H9 (cell line): Measurements from ENCODE around the gene ITIH5. TPM values are rescaled to one million over a fixed set of nuclear protein-coding genes. Genes with fewer than 3 reads are reported as not detected.

Experiments
- DNase-seq: peaks from one replicate; pipeline ENCODE4 v3.0.0-alpha.2; 2017
- H2AFZ ChIP-seq: one replicate; pipeline ENCODE4 v1.6.1; 2013; ENCODE audit warnings: mild to moderate bottlenecking, low read length, control low read depth, moderate library complexity
- H2AK5ac ChIP-seq: 2 replicates; pipeline ENCODE4 v1.6.1; 2013; ENCODE audit warnings: low read length, control low read depth, mixed read lengths; ENCODE audit not compliant: insufficient read length
- H2BK120ac ChIP-seq: one replicate; pipeline ENCODE4 v1.6.1; 2013; ENCODE audit warnings: low read depth, mild to moderate bottlenecking, low read length, control low read depth, inconsistent platforms; ENCODE audit not compliant: poor library complexity, severe bottlenecking
- H2BK12ac ChIP-seq: 2 replicates; pipeline ENCODE4 v1.6.1; 2013; ENCODE audit warnings: low read length, control low read depth, mixed read lengths, low read depth; ENCODE audit not compliant: insufficient read length
- H2BK15ac ChIP-seq: 2 replicates; pipeline ENCODE4 v1.6.1; 2013; ENCODE audit warnings: low read depth, low read length, control low read depth
- H2BK20ac ChIP-seq: one replicate; pipeline ENCODE4 v1.6.1; 2013; ENCODE audit warnings: low read depth, mild to moderate bottlenecking, low read length, control low read depth, inconsistent platforms; ENCODE audit not compliant: poor library complexity, severe bottlenecking
- H2BK5ac ChIP-seq: 2 replicates; pipeline ENCODE4 v1.6.1; 2013; ENCODE audit warnings: low read length, control low read depth, mixed read lengths; ENCODE audit not compliant: insufficient read length
- H3K14ac ChIP-seq: 2 replicates; pipeline ENCODE4 v1.6.1; 2013; ENCODE audit warnings: low read length, control low read depth; ENCODE audit not compliant: insufficient read depth
- H3K18ac ChIP-seq: 2 replicates; pipeline ENCODE4 v1.6.1; 2013; ENCODE audit warnings: low read depth, mild to moderate bottlenecking, mixed read lengths, low read length, control low read depth; ENCODE audit not compliant: insufficient read length
- H3K23ac ChIP-seq: 2 replicates; pipeline ENCODE4 v1.6.1; 2013; ENCODE audit warnings: low read length, control low read depth, mixed read lengths, low read depth; ENCODE audit not compliant: insufficient read length
- H3K23me2 ChIP-seq: 2 replicates; pipeline ENCODE4 v1.6.1; 2013; ENCODE audit warnings: low read depth, mild to moderate bottlenecking, mixed read lengths, low read length, control low read depth; ENCODE audit not compliant: insufficient read length, poor library complexity, severe bottlenecking
- H3K27ac ChIP-seq: 2 replicates; pipeline ENCODE4 v1.5.1; 2013; ENCODE audit warnings: low read length, control low read depth, mixed read lengths, low read depth; ENCODE audit not compliant: insufficient read length
- H3K27me3 ChIP-seq: 2 replicates; pipeline ENCODE4 v1.6.1; 2013; ENCODE audit warnings: low read length, control low read depth, inconsistent platforms; ENCODE audit not compliant: insufficient read depth
- H3K4ac ChIP-seq: 2 replicates; pipeline ENCODE4 v1.6.1; 2013; ENCODE audit warnings: low read depth, mild to moderate bottlenecking, control low read depth, inconsistent platforms, low read length, moderate library complexity
- H3K4me1 ChIP-seq: 2 replicates; pipeline ENCODE4 v1.6.1; 2013; ENCODE audit warnings: low read length, control low read depth, inconsistent platforms; ENCODE audit not compliant: insufficient read depth
- H3K4me2 ChIP-seq: 2 replicates; pipeline ENCODE4 v1.6.1; 2013; ENCODE audit warnings: low read length, control low read depth, mixed read lengths; ENCODE audit not compliant: insufficient read length, insufficient read depth
- H3K56ac ChIP-seq: 2 replicates; pipeline ENCODE4 v1.6.1; 2013; ENCODE audit warnings: low read depth, mild to moderate bottlenecking, mixed read lengths, low read length, control low read depth; ENCODE audit not compliant: insufficient read length
- H3K79me1 ChIP-seq: 2 replicates; pipeline ENCODE4 v1.6.1; 2013; ENCODE audit warnings: low read depth, mild to moderate bottlenecking, moderate library complexity, low read length, control low read depth, inconsistent platforms; ENCODE audit not compliant: insufficient read depth, poor library complexity, severe bottlenecking
- H3K79me2 ChIP-seq: 2 replicates; pipeline ENCODE4 v1.6.1; 2013; ENCODE audit warnings: low read length, control low read depth, inconsistent platforms; ENCODE audit not compliant: insufficient read depth
- H3K9ac ChIP-seq: 2 replicates; pipeline ENCODE4 v1.6.1; 2013; ENCODE audit warnings: low read length, control low read depth, mixed read lengths; ENCODE audit not compliant: insufficient read length; ENCODE audit errors: extremely low read depth
- H3K9me3 ChIP-seq: one replicate; pipeline ENCODE4 v1.6.1; 2013; ENCODE audit warnings: low read depth, low read length, inconsistent platforms; ENCODE audit not compliant: control insufficient read depth
- H3T11ph ChIP-seq: one replicate; pipeline ENCODE4 v1.6.1; 2013; ENCODE audit warnings: mild to moderate bottlenecking, low read length, control low read depth, inconsistent platforms
- H4K20me1 ChIP-seq: one replicate; pipeline ENCODE4 v1.6.1; 2013; ENCODE audit not compliant: control insufficient read depth, insufficient read length, insufficient read depth
- H4K5ac ChIP-seq: 2 replicates; pipeline ENCODE4 v1.6.1; 2013; ENCODE audit warnings: low read depth, mild to moderate bottlenecking, mixed read lengths, low read length, control low read depth; ENCODE audit not compliant: insufficient read length
- H4K8ac ChIP-seq: replicated peaks from 2 replicates; pipeline ENCODE4 v1.6.1; 2013; ENCODE audit warnings: low read length, control low read depth, mixed read lengths, low read depth; ENCODE audit not compliant: insufficient read length
- H4K91ac ChIP-seq: 2 replicates; pipeline ENCODE4 v1.6.1; 2013; ENCODE audit warnings: low read depth, mild to moderate bottlenecking, moderate library complexity, mixed read lengths, low read length, control low read depth; ENCODE audit not compliant: insufficient read length
- H3K27ac Mint-ChIP-seq, 3 experiments: 2 replicates in 2 of 3; 3 replicates in 1 of 3; pipeline ENCODE4 v1.8.0; 2020 to 2021; ENCODE audit warnings: mixed read lengths in 3 of 3, mild to moderate bottlenecking in 1 of 3, moderate library complexity in 1 of 3
- H3K27me3 Mint-ChIP-seq: 2 replicates; pipeline ENCODE4 v1.8.0; 2021; ENCODE audit warnings: low read depth, mild to moderate bottlenecking, moderate library complexity, mixed read lengths
- H3K36me3 Mint-ChIP-seq, 3 experiments: 2 replicates in 2 of 3; 3 replicates in 1 of 3; pipeline ENCODE4 v1.8.0; 2020 to 2021; ENCODE audit warnings: low read depth in 3 of 3, mixed read lengths in 3 of 3; ENCODE audit not compliant: insufficient read depth in 1 of 3
- H3K4me1 Mint-ChIP-seq, 2 experiments: 2 replicates each; pipeline ENCODE4 v1.8.0; 2020; ENCODE audit warnings: mixed read lengths in 2 of 2
- H3K4me3 Mint-ChIP-seq, 2 experiments: 2 replicates in 1 of 2; 3 replicates in 1 of 2; pipeline ENCODE4 v1.8.0; 2020 to 2021; ENCODE audit warnings: mild to moderate bottlenecking in 2 of 2, mixed read lengths in 2 of 2, moderate library complexity in 1 of 2
- H3K9me3 Mint-ChIP-seq, 2 experiments: 2 replicates in 1 of 2; 3 replicates in 1 of 2; pipeline ENCODE4 v1.8.0; 2020; ENCODE audit warnings: mild to moderate bottlenecking in 2 of 2, mixed read lengths in 2 of 2, moderate library complexity in 1 of 2
- CTCF ChIP-seq: fragments of 200-600 bp; sonication (generic); conservative IDR thresholded peaks from 3 replicates; pipeline ENCODE4 v1.8.0; 2021; ENCODE audit warnings: antibody characterized with exemption, mild to moderate bottlenecking
- WGBS: extraction: QIAGEN DNeasy Blood & Tissue Kit; methylation state at CpG from one replicate; pipeline ENCODE4 v1.1.7; 2013; ENCODE audit warnings: missing lambda C conversion rate, low lambda C conversion rate, mixed read lengths; ENCODE audit not compliant: insufficient read length; ENCODE audit errors: extremely low coverage; 5-methylcytosine and 5-hydroxymethylcytosine counted together
- total RNA-seq: library from RNA; stranded (reverse); gene quantifications from 2 replicates; pipeline ENCODE4 v1.2.1, GENCODE V29; 2021

The ITIH5 gene
- total RNA-seq, 1 experiment from 2014 or later = 1.3 TPM

- Histone ChIP-seq H2BK5ac (no peak overlapping the region), H4K20me1 (no peaks in the 10 kb centered on the region), H3K27ac (no peak overlapping the region), H2BK15ac (no peak overlapping the region), H3K23me2 (no peaks in the 10 kb centered on the region), H3K79me1 (no peaks in the 10 kb centered on the region), H2AFZ (no peak overlapping the region), H2AK5ac (no peak overlapping the region), H3K14ac (no peak overlapping the region), H3K4me2 (no peak overlapping the region), H2BK20ac (no peak overlapping the region), H3K9me3 (no peaks in the 10 kb centered on the region), H2BK120ac (no peak overlapping the region), H3T11ph (no peak overlapping the region), H2BK12ac (no peak overlapping the region), H4K8ac (no peak overlapping the region), H3K23ac (no peak overlapping the region), H3K56ac (no peak overlapping the region), H3K27me3 (no peaks in the 10 kb centered on the region), H3K4ac (no peak overlapping the region), H3K79me2 (no peaks in the 10 kb centered on the region), H4K91ac (no peak overlapping the region), H4K5ac (no peak overlapping the region), H3K9ac (no peak overlapping the region), H3K4me1 (no peaks in the 10 kb centered on the region; the same call in 1 of the 2 replicates), H3K18ac (no peak overlapping the region)
- Mint-ChIP-seq H3K4me3 (no peak overlapping the region), H3K27me3 (peaks cover 3% of the 10 kb centered on the region), H3K36me3 (peaks cover 18 to 33% (median 21%) of the 10 kb centered on the region in 3 experiments), H3K4me1 (peaks cover 19 to 20% of the 10 kb centered on the region in 2 experiments), H3K27ac (no peak overlapping the region), H3K9me3 (peaks cover 13 to 16% of the 10 kb centered on the region in 2 experiments)
- DNase-seq = no peak
- no peak for TF ChIP-seq CTCF
- WGBS = no CpG with 5 or more reads among the region's 5 CpGs
These were observed 24.2 kb downstream of the ITIH5 start for GRCh38 chr10:7642491-7643011.
